ENCODE results near the gene MXD3. TPM values are rescaled to one million over a fixed set of nuclear protein-coding genes. Genes with fewer than 3 reads are reported as not detected.

Gene MXD3
- total and polyA plus RNA-seq, 2 experiments from 2014 or later = 9.9 to 11.6 TPM

DNA sequence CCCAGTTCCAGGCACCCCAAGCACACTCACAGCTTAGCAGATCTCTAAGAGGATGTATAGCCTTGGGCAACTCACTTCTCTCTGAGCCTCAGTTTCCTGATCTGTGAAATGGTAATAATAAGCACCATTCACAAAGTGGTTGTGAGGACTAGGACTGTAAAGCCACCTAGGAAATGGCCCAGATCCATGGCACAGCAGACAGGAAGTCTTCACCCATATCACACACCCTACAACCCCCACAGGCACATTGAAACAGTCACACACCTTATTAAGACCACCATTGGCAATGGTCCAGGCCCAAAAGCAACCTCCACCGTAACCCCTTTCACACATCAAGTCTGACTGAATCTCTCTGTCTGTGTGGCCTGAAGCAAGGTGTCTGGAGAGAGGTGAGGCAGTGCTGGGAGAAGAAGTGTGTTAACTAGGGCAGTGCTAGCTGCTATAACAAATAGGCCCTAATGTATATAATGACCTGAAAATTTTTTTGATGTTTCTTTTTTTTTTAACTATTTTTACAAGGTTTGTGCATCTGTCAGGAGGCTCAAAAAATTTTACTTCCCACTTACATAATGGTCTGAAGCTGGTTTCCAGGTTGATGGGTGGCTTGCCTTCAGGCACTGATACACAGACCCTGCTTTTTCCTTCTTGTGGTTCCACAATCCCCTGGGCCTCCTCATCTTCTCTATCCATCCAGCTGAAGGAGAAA lies 43.6 kb upstream of the MXD3 start:
- Histone ChIP-seq H3K4me2 (no peak overlapping the region), H3K27me3 (ENCODE audit: insufficient read depth) (no peaks in the 10 kb centered on the region; the same call in 1 of the 2 replicates), H3K27ac (ENCODE audit: low read depth) (no peak overlapping the region), H4K20me1 (replicated peaks; ENCODE audit: insufficient read depth) (no peaks in the 10 kb centered on the region; the same call in 1 of the 2 replicates), H3K9me2 (ENCODE audit: insufficient read depth) (peaks cover 4% of the 10 kb centered on the region; the same call in 1 of the 2 replicates), H3F3A (replicated peaks; ENCODE audit: low read depth) (0 out of 2 replicates have a peak, but pooled peaks cover 6% of the 10 kb centered on the region), H2AFZ (no peak overlapping the region), H3K4me3 (no peak overlapping the region), H3K36me3 (ENCODE audit: insufficient read depth) (no peaks in the 10 kb centered on the region), H3K4me1 (ENCODE audit: insufficient read depth) (peaks cover 5% of the 10 kb centered on the region), H3K79me2 (replicated peaks; ENCODE audit: insufficient read depth) (peaks cover 11% of the 10 kb centered on the region)
- Mint-ChIP-seq H3K4me3 (no peak overlapping the region), H3K4me1 (peaks cover 12% of the 10 kb centered on the region), H3K27ac (no peak overlapping the region), H3K27me3 (ENCODE audit: insufficient read depth, low read depth, poor library complexity) (peaks cover 16% of the 10 kb centered on the region), H3K9me3 (no peaks in the 10 kb centered on the region; the same call in 2 of the 3 replicates), H3K36me3 (ENCODE audit: low read depth) (no peaks in the 10 kb centered on the region)
- no peak for DNase-seq (ENCODE audit: low spot score)
- no peak for ATAC-seq
- TF ChIP-seq NANOG (IDR thresholded peaks at IDR 0.05; ENCODE audit: borderline replicate concordance) = no peak
- TF ChIP-seq JUNB (IDR thresholded peaks at IDR 0.05; ENCODE audit: unreplicated experiment) = no peak
- TF ChIP-seq, protein P1, sequence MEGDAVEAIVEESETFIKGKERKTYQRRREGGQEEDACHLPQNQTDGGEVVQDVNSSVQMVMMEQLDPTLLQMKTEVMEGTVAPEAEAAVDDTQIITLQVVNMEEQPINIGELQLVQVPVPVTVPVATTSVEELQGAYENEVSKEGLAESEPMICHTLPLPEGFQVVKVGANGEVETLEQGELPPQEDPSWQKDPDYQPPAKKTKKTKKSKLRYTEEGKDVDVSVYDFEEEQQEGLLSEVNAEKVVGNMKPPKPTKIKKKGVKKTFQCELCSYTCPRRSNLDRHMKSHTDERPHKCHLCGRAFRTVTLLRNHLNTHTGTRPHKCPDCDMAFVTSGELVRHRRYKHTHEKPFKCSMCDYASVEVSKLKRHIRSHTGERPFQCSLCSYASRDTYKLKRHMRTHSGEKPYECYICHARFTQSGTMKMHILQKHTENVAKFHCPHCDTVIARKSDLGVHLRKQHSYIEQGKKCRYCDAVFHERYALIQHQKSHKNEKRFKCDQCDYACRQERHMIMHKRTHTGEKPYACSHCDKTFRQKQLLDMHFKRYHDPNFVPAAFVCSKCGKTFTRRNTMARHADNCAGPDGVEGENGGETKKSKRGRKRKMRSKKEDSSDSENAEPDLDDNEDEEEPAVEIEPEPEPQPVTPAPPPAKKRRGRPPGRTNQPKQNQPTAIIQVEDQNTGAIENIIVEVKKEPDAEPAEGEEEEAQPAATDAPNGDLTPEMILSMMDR (conservative IDR thresholded peaks at IDR 0.05; ENCODE audit: low read depth in 2 of 2) = no peak
- TF ChIP-seq, protein P2, sequence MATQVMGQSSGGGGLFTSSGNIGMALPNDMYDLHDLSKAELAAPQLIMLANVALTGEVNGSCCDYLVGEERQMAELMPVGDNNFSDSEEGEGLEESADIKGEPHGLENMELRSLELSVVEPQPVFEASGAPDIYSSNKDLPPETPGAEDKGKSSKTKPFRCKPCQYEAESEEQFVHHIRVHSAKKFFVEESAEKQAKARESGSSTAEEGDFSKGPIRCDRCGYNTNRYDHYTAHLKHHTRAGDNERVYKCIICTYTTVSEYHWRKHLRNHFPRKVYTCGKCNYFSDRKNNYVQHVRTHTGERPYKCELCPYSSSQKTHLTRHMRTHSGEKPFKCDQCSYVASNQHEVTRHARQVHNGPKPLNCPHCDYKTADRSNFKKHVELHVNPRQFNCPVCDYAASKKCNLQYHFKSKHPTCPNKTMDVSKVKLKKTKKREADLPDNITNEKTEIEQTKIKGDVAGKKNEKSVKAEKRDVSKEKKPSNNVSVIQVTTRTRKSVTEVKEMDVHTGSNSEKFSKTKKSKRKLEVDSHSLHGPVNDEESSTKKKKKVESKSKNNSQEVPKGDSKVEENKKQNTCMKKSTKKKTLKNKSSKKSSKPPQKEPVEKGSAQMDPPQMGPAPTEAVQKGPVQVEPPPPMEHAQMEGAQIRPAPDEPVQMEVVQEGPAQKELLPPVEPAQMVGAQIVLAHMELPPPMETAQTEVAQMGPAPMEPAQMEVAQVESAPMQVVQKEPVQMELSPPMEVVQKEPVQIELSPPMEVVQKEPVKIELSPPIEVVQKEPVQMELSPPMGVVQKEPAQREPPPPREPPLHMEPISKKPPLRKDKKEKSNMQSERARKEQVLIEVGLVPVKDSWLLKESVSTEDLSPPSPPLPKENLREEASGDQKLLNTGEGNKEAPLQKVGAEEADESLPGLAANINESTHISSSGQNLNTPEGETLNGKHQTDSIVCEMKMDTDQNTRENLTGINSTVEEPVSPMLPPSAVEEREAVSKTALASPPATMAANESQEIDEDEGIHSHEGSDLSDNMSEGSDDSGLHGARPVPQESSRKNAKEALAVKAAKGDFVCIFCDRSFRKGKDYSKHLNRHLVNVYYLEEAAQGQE (IDR thresholded peaks at IDR 0.05; ENCODE audit: unreplicated experiment) = no peak
- no peak for TF ChIP-seq ZNF114 (CRISPR knock-in tag; IDR thresholded peaks at IDR 0.05)
- TF ChIP-seq, protein P3, sequence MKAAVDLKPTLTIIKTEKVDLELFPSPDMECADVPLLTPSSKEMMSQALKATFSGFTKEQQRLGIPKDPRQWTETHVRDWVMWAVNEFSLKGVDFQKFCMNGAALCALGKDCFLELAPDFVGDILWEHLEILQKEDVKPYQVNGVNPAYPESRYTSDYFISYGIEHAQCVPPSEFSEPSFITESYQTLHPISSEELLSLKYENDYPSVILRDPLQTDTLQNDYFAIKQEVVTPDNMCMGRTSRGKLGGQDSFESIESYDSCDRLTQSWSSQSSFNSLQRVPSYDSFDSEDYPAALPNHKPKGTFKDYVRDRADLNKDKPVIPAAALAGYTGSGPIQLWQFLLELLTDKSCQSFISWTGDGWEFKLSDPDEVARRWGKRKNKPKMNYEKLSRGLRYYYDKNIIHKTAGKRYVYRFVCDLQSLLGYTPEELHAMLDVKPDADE (IDR thresholded peaks at IDR 0.05) = no peak
- no peak for TF ChIP-seq STAT1 (IDR thresholded peaks at IDR 0.05; ENCODE audit: unreplicated experiment)
- no peak for TF ChIP-seq CREB1 (CRISPR knock-in tag; IDR thresholded peaks at IDR 0.05; ENCODE audit: low read depth)
- TF ChIP-seq ZNF331 (CRISPR knock-in tag; IDR thresholded peaks at IDR 0.05; ENCODE audit: low read depth) = no peak
- TF ChIP-seq EZH2phosphoT487 (IDR thresholded peaks at IDR 0.05; ENCODE audit: unreplicated experiment) = no peak
- TF ChIP-seq, protein P4, sequence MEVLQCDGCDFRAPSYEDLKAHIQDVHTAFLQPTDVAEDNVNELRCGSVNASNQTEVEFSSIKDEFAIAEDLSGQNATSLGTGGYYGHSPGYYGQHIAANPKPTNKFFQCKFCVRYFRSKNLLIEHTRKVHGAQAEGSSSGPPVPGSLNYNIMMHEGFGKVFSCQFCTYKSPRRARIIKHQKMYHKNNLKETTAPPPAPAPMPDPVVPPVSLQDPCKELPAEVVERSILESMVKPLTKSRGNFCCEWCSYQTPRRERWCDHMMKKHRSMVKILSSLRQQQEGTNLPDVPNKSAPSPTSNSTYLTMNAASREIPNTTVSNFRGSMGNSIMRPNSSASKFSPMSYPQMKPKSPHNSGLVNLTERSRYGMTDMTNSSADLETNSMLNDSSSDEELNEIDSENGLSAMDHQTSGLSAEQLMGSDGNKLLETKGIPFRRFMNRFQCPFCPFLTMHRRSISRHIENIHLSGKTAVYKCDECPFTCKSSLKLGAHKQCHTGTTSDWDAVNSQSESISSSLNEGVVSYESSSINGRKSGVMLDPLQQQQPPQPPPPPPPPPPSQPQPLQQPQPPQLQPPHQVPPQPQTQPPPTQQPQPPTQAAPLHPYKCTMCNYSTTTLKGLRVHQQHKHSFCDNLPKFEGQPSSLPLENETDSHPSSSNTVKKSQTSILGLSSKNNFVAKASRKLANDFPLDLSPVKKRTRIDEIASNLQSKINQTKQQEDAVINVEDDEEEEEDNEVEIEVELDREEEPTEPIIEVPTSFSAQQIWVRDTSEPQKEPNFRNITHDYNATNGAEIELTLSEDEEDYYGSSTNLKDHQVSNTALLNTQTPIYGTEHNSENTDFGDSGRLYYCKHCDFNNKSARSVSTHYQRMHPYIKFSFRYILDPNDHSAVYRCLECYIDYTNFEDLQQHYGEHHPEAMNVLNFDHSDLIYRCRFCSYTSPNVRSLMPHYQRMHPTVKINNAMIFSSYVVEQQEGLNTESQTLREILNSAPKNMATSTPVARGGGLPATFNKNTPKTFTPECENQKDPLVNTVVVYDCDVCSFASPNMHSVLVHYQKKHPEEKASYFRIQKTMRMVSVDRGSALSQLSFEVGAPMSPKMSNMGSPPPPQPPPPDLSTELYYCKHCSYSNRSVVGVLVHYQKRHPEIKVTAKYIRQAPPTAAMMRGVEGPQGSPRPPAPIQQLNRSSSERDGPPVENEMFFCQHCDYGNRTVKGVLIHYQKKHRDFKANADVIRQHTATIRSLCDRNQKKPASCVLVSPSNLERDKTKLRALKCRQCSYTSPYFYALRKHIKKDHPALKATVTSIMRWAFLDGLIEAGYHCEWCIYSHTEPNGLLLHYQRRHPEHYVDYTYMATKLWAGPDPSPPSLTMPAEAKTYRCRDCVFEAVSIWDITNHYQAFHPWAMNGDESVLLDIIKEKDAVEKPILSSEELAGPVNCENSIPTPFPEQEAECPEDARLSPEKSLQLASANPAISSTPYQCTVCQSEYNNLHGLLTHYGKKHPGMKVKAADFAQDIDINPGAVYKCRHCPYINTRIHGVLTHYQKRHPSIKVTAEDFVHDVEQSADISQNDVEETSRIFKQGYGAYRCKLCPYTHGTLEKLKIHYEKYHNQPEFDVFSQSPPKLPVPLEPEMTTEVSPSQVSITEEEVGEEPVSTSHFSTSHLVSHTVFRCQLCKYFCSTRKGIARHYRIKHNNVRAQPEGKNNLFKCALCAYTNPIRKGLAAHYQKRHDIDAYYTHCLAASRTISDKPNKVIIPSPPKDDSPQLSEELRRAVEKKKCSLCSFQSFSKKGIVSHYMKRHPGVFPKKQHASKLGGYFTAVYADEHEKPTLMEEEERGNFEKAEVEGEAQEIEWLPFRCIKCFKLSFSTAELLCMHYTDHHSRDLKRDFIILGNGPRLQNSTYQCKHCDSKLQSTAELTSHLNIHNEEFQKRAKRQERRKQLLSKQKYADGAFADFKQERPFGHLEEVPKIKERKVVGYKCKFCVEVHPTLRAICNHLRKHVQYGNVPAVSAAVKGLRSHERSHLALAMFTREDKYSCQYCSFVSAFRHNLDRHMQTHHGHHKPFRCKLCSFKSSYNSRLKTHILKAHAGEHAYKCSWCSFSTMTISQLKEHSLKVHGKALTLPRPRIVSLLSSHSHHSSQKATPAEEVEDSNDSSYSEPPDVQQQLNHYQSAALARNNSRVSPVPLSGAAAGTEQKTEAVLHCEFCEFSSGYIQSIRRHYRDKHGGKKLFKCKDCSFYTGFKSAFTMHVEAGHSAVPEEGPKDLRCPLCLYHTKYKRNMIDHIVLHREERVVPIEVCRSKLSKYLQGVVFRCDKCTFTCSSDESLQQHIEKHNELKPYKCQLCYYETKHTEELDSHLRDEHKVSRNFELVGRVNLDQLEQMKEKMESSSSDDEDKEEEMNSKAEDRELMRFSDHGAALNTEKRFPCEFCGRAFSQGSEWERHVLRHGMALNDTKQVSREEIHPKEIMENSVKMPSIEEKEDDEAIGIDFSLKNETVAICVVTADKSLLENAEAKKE (CRISPR knock-in tag; IDR thresholded peaks at IDR 0.05) = no peak
- no peak for TF ChIP-seq EZH2 (IDR thresholded peaks at IDR 0.05; ENCODE audit: low read depth, unreplicated experiment)
- TF ChIP-seq POLR2AphosphoS5 (IDR thresholded peaks at IDR 0.05; ENCODE audit: low read depth) = no peak

Data from GM23338 (cell line).